Measurements from ENCODE around the gene FIBCD1.
A peak's percentile ranks its signal among the peaks of the same experiment; 100 is the strongest.
"Not testable (repeated sequence)": the region's sequence is repeated elsewhere in the genome, so short reads cannot be mapped to it uniquely, and the experiment has no call there.

Gene FIBCD1

DNA sequence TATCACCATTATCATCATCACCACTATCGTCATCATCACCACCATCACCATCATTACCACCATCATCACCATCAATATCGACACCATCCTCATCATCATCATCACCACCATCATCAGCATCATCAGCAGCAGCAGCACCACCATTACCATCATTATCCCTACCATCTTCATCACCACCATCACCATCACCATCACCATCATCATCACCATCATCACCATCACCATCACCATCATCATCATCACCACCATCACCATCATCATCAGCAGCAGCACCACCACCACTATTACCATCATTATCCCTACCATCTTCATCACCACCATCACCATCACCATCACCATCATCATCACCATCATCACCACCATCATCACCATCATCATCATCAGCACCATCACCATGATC, 15.9 kb upstream of the FIBCD1 start:
- DNase-seq (ENCODE audit: low read depth in 2 of 2), result not testable (repeated sequence)

DNA sequence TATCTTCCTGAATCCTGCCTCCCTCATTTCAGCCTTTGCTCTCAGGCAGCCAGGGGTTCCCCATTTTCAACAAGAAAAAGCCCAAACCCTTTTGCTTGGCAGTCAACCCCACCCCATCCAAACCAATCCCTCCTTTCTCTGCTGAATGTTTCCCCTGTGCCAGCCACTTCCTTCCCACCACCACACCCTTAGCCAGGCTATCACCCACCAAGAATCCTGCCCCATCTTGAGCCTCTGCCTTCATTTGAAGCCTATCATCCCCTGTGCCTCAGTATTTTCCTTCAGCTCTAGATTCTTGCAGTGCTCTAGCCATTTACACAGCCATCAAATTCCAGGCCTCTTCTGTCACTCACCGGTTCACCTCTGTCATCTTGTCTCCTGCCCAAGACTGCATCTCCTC, 15.3 kb upstream of the FIBCD1 start:
- no peak for DNase-seq (ENCODE audit: low read depth in 2 of 2)

DNA sequence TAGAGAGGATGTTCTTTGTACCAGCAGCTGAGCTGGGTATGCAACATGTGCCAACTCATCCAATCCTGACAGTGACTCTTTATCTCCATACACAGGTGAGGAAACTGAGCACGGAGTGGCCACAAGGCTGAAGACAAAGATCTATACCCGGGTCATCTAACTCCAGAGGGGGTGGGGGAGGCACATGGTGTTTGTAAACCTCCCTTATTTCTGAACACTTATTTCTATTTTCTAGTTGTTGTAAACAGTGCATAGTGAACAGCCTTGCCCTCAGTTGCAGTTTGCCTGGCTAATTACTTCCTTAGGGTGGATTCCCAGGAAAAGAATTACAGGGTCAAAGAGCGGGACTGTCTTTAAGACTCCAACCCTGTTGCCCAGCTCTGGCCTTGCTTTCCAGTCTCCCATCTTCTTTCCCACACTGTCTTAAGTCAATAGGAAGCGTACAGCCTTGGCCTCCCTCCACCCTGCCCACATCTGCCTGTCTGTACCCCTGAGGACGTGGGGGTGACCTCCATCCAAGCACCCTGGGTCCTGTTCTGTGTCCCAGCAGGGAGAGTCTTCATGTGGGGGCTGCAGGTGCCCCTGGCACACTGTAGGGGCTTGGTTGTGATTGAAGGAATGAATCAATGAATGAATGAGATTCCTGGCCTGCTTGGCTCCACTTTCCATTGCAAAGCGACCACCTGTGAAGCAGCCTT, 13.2 kb upstream of the FIBCD1 start:
- no peak for DNase-seq (ENCODE audit: low read depth in 2 of 2)

DNA sequence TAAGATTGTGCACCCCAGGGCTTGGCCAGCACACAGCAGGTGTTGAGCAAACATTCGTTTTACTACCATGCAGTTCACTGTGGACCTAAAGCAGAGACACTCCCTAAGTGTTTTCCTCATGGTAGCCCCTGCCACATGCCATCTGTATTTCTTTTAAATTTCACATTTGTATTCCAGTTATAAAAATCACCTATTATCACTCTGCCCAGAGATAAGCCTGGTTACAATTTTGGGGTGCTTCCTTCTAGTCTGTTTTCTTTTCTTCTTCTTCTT, 10.9 kb upstream of the FIBCD1 start:
- DNase-seq (ENCODE audit: low read depth in 2 of 2), result no peak

DNA sequence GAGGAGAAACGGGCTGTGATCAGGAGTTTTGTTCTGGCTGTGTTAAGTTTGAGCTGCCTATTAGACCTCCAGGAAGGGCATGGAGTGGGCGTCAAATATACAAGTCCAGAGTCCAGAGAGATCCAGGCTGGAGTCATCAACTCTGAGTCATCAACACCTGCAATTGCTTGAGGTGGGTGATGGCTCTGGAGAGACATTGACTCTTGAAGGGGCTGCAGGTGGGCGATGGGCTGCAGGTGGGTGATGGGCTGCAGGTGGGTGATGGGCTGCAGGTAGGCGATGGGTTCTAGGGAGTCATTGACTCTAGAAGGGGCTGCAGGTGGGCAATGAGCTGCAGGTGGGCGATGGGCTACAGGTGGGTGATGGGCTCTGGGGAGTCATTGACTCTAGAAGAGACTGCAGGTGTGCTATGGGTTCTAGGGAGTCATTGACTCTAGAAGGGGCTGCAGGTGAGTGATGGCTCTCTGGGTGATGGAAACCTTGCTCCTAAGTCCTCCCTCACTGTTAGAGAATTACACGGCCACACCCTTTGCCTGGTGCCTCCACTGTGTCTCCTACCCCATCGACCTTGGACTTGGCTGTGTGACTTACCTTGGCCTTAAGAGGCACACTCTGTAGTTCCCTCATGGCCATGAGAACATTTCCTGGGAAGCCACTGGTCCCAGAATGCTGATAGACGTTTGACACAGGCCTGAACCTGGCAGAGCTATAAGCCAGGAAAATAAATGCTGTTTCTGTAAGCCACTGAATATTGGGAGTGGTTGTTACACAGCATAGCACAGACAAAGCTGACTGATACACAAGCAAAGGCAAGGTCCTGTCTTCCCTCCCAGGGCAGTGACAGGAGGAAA, 10.4 kb upstream of the FIBCD1 start:
- DNase-seq (ENCODE audit: low read depth in 2 of 2), result no peak

DNA sequence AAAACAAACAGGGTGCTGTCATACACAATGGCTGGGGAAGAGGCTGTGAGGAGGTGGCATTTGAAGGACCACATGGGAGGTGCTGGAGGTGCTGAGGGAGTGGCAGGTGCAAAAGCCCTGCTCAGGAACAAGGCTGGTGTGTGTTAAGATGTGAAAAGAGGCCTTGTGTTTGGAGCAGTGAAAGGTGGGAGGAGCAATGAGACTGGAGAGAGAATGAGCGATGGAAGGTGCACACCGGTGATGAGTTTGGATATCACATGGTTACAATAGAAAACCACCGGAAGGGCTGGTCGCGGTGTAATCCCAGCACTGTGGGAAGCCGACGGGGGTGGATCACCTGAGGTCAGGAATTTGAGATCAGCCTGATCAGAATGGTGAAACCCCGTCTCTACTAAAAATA, 9.2 kb upstream of the FIBCD1 start:
- no peak for DNase-seq (ENCODE audit: low read depth in 2 of 2)

DNA sequence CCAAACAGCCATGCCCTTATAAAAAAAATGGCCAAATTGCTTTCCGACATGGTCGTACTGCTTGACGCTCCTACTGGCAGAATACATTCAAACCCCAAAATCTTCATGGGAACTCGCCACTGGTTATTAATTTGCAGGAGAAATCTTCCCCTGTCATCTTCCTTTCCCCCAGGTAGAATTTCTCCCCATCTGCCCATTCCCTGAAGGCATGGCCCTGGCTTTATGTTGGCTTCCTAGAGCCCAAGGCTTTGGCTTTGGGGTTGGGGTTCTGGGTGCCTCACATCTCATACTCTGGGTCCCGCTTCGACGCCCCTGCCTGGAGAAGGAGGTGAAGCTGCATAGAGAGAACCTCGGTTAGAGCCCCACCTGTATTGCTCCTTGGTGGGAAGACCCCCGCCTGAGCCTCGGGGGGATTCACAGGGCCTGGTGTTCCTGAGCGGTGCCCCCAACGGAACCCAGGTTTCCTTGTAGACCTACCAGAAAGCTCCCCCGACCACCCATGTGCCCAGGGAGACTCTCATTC, 8.6 kb upstream of the FIBCD1 start:
- DNase-seq (ENCODE audit: low read depth in 2 of 2), result no peak

DNA sequence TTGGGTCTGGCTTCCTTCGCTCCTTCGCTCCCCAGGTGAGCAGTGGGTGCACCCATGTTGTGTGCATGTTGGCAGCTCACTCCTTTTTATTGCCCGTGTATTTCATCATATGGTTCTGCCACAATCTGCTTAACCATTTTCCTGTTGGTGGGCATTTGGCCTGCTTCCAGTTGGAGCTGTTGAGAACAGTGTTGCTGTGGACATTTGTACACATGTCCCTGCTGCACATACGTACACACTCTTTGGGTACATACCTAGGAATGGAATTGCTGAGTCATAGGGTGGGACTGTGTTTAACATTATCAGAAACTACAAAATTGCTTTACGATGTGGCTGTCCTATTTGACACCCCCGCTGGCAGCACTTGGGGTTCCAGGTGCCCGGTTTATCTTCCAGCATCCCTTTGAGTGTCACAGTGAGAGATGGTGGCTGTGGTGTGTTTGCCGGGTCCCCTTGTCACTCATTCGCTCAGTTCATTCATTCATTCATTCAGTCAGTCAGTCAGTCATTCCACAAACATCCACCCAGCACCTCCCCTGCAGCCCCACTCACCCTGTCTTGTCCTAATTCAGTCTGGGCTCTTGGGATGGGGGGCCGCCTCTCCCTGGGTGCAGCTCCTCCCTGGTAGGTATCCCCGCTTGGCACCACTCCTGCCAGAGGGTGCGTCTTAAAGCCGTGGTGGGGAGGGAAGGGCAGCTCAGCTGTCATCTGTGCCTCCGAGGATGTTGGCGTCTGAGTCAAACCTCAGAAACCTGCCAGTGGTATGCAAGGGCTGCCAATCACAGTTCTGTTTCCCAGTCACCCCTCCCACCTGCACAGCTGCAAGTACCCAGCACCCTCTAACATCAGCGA, 7.9 kb upstream of the FIBCD1 start:
- no peak for DNase-seq (ENCODE audit: low read depth in 2 of 2)

DNA sequence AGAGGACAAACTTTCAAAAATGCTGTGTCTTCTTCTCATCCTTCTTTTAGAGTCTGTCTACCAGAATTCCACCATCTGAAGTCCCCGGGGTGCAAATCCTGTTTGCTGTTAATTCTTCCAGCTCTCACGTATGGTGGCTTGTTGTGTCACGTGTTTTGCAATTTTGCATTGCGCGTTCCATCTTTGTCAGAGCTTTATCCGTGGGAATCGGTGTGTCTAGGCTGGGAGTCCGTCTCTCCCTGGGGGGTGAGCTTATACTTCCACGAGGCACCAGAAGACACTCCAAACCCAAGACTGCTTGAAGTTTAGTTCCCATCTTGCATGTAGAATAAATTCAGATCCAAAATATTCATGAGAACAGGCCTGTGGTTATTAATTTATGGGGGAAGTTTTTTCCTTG, 6.1 kb upstream of the FIBCD1 start:
- DNase-seq (ENCODE audit: low read depth in 2 of 2), result no peak

DNA sequence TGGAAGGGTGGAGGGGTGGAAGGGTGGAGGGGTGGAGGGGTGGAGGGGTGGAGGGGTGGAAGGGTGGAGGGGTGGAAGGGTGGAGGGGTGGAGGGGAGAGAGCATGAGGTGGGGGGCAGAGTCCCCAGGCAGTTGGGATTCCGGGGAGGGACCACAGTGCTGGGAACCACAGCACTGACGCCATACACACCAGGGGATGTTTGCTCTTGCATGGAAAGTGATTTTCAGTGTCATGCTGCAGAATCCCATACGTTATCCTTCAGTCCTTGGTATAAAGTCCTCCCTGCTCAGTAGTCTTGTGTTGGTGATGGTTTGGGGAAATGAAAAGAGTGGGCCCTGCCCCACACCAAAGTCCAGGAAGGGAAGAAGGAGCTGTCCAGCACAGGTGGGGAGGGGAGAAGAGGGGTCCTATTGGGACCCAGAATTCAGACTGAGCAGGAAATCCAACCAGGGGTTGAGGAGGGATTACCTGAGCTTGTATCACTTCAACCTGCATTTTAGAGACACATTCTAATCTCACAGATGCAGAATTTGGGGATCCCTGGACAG, 5.5 kb upstream of the FIBCD1 start:
- DNase-seq (ENCODE audit: low read depth in 2 of 2), result no peak

DNA sequence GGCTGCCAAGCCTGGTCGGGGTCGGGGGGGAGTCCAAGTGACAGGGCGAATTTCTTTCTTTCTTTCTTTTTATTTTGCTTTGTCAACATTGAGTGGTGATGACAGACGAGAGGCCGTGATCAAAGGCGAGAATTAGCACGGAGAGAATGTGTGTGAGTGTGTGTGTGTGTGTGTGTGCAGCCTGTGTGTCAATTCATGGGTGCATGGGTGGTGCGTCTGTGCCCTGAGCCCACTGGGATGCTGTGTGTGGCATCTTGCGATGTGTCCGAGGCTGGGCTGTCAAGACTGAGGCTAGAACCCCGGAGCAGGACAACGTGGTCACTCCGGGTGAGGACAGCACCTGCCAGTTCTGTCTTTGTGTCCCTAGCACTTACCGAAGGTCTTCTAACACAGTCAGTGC, 4.7 kb upstream of the FIBCD1 start:
- DNase-seq (ENCODE audit: low read depth in 2 of 2), result no peak

DNA sequence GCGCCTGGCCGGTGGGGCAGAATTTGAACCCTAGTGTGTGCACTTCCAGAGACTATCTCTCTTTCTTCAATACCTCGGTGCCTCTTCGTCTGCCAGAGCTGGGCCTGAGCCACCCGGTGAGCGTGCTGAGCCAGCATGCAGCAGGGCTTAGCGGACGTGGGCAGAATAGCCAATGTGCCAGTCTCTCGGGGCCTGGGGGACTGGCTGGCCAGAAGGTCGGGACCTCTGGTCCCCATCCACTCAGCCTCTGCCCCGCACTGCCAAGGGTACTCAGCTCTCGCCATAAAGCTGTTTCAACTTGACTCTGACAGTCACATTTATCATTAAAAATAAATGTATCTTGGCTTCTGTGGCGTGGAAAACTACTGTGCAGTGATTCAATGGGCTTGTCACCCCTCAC, 4.2 kb upstream of the FIBCD1 start:
- DNase-seq (ENCODE audit: low read depth in 2 of 2), result no peak

DNA sequence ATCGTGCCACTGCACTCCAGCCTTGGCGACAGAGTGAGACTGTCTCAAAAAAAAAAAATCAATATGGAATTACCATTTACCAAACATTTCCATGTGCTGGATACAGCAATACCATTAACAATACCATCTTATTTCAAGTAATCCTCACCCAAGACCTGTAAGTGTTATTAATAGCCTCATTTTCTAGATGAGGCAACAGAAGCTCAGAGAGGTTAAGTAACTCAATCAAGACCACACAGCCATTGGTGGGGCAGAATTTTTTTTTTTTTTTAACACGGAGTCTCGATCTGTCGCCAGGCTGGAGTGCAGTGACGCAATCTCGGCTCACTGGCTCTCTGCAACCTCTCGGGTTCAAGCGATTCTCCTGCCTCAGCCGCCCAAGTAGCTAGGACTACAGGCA, 3.6 kb upstream of the FIBCD1 start:
- DNase-seq (ENCODE audit: low read depth in 2 of 2), result no peak

DNA sequence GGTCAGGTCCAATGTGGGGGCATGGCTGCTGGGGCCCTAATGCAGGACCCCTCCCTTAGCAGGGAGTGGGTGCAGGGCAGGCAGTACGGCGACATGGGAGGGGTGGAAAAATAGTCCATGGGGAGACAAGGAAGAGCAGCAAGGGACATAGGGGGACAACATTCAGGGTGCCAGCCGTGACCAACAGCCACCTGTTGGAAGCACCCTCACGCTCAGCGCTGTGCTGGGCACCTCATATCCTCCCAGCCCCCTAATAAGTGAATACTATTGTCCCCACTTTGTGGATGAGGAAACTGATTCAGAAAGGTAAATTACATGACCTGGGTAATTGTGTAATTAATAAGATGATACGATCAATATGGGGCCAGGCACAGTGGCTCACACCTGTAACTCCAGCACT, 3.0 kb upstream of the FIBCD1 start:
- DNase-seq (ENCODE audit: low read depth in 2 of 2), result no peak

DNA sequence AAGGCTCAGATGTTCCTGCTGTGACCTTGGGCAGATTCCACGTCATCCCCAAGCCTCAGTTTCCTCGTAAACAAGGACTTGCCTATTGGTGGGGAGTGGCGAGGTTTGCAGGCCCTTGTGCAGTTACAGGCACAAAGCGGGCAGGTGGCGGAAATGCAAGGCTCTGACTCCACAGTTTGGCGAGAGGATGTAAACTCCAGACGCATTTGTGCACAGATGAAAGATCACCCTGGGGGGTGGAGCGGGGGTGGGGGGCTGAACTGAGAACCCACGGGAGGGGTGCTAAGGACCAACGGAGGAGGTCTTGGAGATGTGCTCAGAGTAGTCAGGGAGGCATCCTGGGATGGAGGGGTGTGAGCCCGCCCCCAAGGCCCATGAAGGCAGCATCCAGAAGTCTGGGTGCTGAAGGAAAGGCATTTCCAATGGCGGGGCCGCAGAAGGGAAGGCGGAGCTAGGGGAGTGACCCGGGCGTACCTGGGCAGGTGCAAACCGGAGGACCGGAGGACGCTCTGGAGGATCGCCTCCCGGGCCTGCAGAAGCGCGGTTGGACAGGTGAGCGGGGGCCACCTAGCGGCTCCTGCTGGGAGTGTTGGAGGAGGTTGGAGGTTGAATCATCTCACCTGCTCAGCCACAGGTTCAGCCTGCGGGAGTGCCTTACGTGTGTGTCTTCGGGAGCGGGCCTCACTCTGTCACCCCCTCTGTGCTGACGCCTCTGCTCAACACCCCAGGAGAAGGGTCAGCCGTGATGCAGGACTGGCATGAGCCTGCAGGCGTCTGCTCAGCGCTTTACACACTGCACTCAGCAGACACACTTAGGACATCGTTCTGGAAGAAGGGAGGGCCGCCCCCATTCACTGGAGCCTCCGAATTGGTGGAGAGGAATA, 1.9 kb upstream of the FIBCD1 start:
- peak; percentile 32 to 61 for DNase-seq (ENCODE audit: low read depth in 2 of 2)

DNA sequence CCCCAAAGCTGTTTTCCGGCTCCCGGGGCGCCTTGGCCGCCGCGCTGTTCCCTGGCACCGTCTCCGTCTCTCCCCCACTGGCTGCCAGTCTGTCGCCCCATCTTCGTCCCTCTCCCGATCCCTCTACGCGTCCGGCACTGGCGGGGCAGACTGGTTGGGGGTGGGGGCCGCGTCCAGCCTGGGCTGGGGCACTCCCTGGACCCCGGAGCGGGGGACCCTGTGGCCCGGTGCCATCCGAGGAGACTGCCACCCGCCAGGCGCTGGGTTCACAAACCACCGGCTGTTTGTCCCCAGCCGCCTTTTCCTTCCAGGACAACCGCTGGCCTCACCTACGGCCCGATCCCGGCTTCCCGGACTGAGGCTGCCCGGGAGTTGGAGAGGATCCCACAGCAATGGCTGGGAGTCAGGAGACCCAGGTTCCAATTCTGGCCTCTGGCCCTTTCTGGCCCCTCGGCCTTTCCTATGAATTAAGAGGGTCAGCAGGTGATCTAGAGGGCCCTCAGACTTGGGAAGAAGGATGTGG, 1.0 kb upstream of the FIBCD1 start:
- DNase-seq (ENCODE audit: low read depth in 2 of 2), result no peak

DNA sequence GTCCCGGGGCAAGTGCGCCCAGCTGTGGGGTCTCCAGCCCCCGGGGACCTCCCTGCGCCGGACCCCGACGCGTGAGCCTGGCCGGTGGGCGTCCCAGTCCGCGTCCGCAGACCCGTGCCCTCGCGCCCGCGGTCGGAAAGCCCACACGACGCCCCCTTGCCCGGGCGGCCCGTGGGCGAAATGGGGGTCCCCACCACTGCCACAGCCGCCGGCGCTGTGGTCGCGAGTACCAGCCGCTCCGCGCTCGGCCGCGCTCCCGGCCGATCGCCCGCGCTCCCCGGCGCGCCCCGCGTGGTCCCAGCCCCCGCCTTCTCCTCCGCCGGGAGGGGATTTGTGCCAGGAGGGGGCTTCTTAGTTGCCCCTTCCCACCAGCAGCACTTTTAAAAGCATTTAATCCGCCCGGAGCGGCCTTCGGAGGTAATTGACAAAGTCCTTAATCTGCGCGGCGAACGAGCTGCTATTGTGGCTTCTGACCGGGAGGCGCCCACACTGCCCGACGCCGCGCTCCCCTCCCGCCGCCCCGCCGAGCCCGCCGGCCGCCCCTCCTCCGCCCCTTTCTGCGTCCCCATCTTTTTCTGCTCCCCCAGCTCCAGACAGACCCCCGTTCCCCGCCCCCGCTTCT, 469 bp upstream of the FIBCD1 start:
- DNase-seq (ENCODE audit: low read depth in 2 of 2), result no peak

DNA sequence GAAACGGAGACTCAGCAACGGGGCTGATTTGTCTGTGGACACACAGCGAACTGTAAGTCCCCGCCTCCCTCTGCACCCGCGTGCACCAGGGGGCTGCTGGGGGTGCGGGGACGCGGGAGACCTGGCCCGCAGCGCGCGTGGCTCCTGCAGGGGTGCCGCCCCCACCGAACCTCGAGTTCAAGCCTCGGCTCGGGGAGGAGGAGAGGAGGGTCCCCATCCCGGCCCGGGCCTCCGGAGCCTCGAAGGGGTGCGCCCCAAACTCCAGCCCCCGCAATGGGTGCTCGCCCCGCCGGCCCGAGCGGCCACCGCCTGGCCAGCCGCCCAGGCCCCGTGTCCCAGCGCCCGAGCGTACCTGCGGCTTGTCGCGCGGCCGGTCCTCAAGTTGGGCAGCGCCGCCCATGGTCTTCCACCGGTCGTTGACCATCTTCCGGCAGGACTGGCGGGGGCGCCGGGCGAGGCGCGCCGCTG, 829 bp downstream of the FIBCD1 start:
- DNase-seq (ENCODE audit: low read depth in 2 of 2), result no peak

DNA sequence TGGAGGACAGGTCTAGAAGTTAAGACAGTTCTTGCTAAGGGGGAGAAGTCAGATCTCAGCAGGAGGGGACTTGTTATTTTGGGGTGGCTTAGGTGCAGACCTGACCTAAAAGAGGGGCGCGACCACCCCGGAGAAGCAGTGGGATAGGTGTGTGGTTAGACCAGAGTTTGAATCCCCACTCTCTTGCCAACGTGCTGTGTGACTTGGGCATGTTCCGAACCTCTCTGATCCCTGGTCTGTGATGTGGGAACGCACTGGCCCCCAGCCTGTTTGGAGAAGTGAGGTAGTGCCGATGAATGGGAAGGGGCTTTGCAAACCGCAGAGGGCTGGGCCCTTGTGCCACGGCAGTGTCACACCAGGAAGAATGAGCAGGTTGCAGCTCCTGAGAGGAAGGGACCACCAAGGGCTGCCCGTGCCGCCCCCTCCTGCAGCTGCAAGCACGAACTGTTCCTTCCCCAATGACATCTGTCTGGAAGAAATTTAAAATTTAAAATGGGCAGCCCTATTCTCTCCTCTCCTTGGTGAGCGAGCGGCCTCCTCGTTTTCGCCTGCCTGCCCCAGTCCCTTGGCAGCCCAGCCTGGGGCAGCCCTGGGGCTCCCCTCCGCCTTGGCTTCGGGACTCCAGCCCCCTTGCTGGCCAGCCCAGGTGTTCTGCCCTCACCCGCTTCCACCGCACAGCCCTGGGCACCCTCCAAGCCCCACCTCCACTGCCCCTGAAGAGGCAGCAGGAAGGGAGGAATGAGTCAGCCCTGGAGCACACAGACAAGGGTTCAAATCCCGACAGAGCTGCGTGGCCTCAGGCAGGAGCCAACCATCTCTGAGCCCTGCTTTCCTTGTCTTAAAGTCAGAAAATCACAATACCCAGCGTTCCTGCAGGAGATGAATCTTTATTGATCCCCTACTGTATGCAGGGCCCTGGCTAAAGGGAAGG, 1.6 kb downstream of the FIBCD1 start:
- no peak for DNase-seq (ENCODE audit: low read depth in 2 of 2)
